NCI-H1930 (cell line): Measurements from ENCODE around the gene ARMC10.
"Not testable (repeated sequence)": the region's sequence is repeated elsewhere in the genome, so short reads cannot be mapped to it uniquely, and the experiment has no call there.

Source experiments
- DNase-seq, 2 experiments: peaks; one replicate each; lab custom pipeline; 2025; lab: John Stamatoyannopoulos, UW

Gene ARMC10

DNA sequence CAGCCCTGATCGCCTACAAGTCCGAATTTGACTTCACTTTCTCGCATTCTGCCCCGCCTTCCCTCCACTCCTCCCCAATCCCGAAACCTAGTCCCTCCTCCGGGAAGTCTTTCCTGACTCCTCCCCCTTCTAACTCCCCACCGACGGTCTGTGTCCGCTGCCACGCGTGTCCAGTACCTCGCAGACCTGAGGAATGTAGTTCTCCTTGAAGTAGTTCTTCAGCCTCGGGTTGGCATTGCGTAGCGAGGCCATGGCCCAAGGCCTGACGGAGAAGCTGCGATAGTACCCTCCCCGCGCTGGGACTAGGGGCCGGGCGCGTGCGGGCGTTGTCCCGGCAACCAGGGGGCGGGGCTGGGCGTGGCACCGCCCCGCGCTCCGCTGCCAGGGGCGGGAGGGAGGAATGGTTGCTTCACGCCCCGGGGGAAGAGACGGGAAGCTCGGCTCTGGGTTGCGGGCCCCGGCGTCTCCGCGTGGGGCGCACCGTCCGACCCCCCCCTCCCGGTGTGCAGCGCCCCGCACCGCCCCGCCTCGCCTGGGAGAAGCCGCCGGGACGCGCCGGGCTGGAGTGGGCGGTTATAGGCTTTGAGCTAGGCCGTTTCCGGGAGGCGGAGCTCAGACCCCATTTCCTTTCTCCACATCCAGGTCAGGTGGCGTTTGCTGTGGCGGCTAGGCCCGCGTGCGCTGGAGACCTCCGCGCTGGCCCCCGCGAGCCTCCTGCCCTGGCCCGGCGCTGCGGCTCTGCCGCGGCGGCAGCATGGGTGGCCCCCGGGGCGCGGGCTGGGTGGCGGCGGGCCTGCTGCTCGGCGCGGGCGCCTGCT lies at the start of gene ARMC10, which contains the start of gene FBXL13:
Gene ARMC10, plus strand, starts transcription at position 622 of the 818 bp plus-strand sequence. Its CDS starts 133 bp downstream, at position 755.
Gene FBXL13, minus strand, starts transcription at position 278 of the 818 bp plus-strand sequence.
- peak; percentile 98 for DNase-seq

DNA sequence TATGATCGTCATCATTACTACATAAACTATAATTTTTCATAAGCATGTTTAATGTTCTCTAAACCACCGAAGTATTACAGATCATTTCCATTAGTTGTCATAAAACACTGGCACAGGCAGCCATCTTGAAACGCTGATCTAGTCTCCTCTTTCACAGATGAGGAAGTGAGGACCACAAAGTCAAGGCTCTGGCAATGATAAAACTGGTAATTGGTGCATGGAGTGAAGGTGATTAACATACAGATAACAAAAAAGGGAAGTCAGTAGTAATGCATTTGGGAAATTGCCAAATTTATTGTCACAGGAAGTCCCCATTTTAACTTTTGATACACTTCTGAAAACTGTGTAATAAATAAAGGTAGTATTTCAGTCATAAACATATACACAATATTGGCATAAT lies 49.6 kb upstream of the ARMC10 start:
- no peak for DNase-seq

DNA sequence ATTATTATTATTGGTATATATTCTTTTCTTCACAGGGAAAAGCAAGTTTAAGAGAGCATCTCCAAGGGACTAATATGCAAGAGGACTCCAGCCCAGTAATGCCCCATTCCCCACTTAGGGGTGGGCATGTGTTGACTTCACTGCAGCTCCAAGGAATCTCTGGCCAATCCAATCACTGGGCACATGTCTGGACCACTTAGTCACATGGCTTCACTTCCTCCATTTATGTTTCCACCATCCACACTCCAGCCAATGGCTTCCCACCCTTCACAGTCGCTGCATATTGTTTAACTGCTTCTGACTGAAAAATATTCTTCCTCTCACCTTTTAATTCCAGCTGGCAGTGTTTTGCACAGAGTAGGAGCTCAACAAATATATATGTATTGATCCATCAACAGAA lies 43.9 kb upstream of the ARMC10 start:
- DNase-seq = no peak

DNA sequence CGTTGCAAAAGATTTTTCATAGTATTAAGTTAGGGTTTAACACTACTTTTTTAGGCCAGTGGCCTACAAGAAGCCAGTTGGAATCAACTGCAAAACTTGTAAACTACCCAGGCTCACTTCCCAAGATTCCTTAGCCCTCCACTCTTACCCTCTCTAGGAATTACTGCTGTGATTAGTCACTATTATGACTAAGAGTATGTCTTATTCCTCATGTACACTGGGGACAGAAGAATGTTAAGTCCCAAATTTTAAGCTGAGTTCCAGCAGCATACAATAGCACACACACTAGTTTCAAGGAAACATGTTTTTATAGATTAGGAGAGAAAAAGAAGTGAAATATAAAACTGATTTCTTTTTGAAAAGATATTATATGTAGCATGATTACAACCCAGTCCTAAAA lies 43.2 kb upstream of the ARMC10 start:
- no peak for DNase-seq

DNA sequence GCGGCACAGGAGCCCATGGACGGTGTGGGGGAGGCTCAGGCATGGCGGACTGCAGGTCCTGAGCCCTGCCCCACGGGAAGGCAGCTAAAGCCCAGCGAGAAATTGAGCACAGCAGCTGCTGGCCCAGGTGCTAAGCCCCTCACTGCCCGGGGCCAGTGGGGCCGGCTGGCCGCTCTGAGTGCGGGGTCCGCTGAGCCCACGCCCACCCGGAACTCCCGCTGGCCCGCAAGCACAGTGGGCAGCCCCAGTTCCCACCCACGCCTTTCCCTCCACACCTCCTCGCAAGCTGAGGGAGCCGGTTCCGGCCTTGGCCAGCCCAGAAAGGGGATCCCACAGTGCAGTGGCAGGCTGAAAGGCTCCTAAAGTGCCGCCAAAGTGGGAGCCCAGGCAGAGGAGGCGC lies 40.6 kb upstream of the ARMC10 start:
- not testable (repeated sequence) for DNase-seq

DNA sequence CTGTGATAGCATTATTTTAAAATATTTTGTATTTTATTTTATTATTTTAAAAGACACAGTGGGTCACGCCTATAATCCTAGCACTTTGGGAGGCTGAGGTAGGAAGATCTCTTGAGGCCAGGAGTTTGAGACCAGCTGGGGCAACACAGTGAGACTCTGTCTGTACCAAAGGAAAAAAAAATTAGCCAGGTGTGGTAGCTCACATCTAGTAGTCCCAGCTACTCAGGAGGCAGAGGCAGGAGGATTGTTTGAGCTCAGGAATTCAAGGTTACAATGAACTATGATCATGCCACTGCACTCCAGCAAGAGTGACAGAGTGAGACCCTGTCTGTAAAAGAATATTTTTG lies 37.5 kb upstream of the ARMC10 start:
- DNase-seq = no peak

DNA sequence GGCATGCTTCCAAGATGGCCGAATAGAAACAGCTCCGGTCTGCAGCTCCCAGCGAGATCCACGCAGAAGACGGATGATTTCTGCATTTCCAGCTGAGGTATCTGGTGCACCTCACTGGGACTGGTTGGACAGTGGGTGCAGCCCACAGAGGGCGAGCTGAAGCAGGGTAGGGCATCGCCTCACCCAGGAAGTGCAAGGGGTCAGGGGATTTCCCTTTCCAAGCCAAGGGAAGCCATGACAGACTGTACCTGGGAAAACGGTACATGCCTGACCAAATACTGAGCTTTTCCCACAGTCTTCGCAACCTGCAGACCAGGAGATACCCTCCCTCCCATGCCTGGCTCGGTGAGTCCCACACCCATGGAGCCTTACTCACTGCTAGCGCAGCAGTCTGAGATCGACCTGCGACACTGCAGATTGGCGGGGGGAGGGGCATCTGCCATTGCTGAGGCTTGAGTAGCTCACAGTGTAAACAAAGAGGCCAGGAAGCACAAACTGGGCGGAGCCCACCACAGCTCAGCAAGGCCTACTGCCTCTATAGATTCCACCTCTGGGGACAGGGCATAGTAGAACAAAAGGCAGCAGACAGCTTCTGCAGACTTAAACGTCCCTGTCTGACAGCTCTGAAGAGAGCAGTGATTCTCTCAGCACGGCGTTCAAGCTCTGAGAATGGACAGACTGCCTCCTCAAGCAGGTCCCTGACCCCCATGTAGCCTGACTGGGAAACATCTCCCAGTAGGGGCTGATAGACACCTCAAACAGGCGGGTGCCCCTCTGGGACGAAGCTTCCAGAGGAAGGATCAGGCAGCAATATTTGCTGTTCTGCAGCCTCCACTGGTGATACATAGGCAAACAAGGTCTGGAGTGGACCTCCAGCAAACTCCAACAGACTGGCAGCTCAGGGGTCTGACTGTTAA lies 36.9 kb upstream of the ARMC10 start:
- not testable (repeated sequence) for DNase-seq

DNA sequence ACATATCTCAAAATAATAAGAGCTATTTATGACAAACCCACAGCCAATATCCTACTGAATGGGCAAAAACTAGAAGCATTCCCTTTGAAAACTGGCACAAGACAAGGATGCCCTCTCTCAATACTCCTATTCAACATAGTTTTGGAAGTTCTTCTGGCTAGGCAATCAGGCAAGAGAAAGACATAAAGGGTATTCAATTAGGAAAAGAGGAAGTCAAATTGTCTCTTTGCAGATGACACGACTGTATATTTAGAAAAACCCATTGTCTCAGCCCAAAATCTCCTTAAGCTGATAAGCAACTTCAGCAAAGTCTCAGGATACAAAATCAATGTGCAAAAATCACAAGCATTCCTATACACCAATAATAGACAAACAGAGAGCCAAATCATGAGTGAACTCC lies 33.1 kb upstream of the ARMC10 start:
- DNase-seq = not testable (repeated sequence)

DNA sequence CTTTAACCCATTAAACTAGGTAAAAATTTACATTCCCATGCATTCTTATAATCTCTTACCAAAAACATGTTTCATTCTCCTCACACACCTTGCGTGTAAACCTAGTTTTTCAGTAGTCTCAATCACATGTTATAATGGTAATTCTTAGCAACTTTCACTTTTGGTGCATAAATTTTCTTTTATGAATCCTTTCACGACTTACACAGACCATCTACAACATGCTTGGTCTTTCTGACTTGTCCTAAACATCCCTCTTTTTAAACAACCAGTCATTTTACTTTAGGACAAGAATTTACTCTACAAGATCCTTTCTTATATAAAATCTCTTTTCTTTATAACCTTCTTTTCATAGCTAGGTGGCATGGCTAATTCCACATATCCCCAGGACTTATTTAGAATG lies 26.1 kb upstream of the ARMC10 start:
- peak in 1 of 2 experiments; percentile 29 for DNase-seq

DNA sequence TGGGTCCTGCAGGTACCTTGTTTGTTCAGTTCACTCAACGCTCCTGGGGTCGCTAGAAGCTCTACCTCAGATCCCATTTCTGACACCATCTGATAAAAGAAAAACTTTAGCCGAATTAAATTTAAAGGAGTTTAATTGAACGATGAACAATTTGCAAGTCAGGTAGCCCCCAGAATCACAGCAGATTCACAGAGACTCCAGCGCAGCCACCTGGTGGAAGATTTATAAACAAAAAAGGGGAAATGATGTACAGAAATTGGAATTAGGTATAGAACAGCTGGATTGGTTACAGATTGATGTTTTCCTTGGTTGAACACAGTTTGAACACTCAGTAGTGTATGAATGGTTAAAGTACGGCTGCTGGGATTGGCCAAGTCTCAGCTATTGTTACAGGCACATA lies 23.4 kb upstream of the ARMC10 start:
- no peak for DNase-seq

DNA sequence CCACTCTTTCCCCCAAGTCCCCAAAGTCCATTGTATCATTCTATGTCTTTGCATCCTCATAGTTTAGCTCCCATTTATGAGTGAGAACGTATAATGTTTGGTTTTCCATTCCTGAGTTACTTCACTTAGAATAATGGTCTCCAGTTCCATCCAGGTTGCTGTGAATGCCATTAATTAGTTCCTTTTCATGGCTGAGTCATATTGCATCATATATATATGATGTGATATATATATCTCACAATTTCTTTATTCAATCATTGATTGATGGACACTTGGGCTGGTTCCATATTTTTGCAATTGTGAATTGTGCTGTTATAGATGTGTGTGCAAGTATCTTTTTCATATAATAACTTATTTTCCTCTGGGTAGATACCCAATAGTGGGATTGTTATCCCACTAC lies 18.9 kb upstream of the ARMC10 start:
- DNase-seq = not testable (repeated sequence)

DNA sequence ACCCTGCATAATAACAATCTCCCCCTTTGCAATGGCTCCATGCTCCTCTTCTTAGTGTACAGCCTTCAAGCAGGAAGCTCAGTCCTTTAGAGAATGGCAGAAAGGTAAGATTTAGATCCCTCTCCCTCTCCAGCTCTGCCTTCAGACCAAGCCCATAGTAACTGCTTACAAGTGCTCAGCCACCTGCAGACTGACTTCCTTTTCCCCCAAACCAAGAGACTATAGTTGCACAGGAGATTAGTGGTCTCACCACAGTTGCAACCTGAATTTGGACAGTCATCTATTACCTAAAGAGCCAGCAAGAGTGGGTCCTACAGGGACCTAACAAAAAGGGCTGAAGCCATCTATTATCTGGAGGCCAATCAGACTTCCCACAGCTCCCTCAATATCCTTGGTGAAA lies 16.8 kb upstream of the ARMC10 start:
- DNase-seq = no peak

DNA sequence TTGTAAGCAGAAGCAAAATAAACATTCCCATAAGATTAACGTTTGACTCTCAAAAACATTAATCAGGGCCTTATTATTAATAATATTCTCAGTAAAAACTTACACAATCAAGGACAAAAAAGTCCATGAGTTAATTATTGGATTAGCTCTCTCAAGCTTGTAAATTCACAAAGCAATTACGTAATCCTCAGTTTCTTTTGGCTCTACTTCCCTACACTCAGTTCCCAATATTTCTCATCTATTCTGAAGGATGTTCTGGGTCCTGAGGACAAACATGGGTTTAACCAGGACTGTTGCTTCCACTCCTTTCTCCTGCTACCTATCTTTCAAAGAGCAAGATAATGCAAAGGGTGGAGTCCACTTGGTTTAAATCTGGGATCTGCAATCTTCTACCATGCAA lies 15.5 kb upstream of the ARMC10 start:
- DNase-seq = no peak

DNA sequence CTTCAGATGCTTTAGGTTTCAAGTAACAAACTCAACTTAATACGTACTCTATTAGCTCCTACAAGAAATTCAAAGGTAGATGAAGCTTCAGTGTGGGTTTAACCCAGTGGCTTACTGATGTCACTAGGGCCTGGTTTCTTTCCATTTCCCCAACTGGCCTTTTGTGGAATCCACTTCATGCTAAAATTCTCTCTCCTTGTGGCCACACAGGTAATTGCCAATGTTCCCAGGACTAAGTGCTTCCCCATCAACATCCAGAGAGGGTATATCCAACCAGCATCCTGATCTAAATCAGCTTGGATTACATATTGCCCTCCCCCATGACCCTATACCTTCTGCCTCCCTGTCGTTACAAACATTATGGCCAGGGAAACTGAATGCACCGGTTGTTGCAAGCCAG lies 11.0 kb upstream of the ARMC10 start:
- DNase-seq = no peak

DNA sequence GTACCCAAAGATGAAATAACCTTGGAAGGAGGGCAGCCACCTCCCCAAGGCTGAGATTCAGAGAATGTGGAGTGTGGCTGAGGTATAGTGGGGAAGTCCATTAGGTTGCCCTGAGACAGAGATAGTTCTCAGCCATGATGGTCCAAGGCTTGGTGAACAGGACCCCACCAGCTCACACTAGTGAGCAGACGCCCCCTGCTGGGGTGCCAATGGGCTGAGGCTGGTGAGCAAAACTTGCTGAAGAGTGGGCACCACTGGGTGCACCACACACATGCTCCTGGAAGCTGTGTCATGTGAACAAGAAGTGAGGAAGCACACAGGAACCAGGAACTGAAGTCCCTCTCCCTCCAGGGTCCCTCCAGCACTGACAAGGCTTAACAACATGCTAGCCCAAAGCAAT lies 9.3 kb upstream of the ARMC10 start:
- DNase-seq = peak; percentile 34 to 67

DNA sequence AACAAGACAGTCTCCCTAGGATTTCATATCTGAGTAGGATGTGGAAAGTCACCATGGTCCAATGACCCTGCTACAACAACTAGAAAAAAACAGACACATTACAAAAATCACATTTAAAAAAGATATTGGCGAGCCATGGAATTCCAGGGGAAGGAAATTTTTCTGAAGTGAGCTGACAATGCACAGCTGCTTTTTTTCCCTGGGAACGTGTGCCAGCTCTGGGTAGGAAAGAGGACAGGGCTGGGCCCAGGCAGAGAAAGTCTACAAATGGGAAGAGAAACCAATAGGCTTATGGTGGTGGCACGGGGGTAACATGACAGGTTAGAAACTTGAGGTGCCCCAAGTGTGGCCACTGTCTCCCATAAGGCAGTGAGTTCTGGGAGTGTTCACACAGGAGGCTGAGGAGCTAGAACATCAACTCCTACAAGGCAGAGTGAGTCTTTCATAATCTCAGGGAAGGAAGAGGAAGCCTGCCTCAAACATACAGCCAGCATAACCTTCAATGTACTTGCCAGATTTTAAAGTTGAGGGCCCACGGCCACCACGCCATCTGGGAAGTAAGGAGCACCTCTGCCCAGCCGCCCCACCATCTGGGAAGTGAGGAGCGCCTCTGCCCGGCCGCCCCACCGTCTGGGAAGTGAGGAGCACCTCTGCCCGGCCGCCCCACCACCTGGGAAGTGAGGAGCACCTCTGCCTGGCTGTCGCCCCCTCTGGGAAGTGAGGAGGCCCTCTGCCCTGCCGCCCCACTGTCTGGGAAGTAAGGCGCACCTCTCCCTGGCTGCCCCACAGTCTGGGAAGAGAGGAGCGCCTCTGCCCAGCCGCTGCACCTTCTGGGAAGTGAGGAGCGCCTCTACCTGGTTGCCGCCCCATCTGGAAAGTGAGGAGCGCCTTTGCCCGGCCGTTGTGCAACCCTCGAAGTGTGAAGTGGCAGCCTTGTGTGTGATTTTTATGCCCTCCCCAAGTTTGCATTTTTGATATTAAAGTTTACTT lies 6.2 kb upstream of the ARMC10 start:
- DNase-seq = no peak

DNA sequence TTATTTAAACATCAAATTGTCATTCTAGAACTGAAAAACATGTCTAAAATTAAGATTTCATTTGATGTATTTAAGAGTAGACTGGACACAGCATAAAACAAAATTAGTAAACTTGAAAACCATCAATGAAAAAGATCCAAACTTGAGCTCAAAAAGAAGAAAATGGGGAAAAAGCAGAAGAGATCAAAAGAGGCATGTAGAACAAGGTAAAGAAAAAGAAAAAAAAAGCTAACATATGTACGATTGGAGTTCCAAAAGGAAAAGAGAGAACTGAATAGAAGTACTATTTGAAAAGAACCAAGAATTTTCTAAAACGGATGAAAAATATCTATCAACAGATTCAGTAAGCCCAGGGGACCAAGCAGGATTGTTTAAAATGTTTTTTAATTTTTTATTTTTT lies 3.9 kb upstream of the ARMC10 start:
- no peak for DNase-seq

DNA sequence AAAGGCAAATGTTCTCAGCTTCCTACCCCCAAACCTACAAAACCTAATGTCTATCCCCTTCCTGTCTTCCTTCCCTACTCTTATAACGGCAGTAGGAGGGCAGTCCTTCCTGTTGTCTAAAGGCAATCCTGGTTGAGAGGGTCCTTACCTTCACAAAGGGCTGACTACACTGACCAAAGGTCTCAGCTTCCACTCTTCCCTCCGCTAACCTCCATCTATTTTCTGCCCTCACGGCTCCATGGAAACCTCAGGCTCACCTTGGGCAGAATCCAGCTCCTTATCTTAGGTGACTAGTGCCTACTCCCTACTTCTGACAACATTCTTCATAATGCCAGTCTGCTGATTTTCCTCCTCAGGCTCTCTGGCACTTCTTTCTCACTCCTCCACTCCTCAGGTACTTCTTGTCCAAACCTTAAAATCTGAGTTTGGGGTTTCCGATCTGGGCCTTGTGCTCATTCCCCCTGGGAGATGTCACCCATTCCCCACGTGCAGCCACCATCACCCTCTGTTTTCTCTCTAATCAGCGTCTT lies 886 bp upstream of the ARMC10 start:
- no peak for DNase-seq

DNA sequence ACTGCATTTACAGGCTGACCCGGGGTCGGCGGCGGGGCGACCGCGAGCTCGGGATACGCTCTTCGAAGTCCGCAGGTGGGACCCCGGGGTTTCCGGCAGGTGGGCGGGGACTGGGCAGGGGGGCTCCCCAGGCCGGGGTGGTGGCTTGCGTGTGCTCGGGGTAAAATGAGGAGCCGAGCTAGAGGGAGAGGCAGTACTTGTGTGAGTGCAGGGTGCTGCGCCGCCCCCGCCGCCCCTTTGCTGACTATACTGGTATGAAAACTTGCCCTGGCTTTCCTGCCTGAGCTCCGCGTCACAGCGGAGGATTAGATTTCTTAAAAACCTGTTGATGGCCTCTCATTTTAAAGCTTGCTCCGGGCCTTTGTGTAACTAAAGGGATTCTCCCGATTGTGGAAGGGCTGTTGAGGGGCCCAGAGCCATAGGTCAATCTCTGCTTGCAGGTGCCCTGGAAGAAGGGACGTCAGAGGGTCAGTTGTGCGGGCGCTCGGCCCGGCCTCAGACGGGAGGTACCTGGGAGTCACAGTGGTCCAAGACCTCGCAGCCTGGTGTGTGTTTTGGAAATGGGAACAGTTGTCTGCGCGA lies 488 bp downstream of the ARMC10 start:
- DNase-seq = peak; percentile 43 to 45

DNA sequence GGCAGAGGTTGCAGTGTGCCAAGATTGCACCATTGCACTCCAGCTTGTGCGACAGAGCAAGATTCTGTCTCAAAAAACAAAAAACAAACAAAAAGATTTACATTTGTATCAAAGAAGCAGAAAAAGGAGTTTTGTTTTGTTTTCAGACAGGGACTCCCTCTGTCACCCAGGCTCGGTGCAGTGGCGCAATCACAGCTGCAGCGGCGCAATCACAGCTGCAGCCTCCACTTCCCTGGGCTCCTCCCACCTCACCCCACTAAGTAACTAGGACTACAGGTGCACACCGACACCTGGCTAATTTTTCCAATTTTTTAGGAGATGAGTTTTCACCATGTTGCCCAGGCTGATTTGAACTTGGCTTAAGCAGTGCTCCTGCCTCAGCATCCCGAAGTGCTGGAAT lies 1.8 kb downstream of the ARMC10 start:
- no peak for DNase-seq

DNA sequence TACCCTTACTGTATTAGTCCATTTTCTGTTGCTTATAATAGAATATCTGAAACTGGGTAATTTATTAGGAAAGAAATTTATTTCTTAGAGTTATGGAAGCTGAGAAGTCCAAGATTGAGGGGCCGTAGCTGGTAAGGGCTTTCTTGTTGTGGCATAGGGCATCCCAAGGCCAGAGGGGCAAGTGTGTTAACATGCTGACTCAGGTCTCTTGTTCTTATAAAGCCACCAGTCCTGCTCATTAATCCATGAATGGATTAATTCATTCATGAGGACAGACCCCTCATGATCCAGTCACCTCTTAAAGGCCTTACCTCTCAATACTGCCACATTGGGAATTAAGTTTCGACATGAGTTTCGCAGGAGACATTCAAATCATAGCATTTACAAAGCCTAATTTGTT lies 2.4 kb downstream of the ARMC10 start:
- no peak for DNase-seq
